ENCODE results near the gene PRRT2. TPM values are rescaled to one million over a fixed set of nuclear protein-coding genes. Genes with fewer than 3 reads are reported as not detected.
A peak's percentile ranks its signal among the peaks of the same experiment; 100 is the strongest.
"Not testable (repeated sequence)": the region's sequence is repeated elsewhere in the genome, so short reads cannot be mapped to it uniquely, and the experiment has no call there.

Gene PRRT2
- total RNA-seq, 1 donor from 2014 or later, result 0.66 TPM

DNA sequence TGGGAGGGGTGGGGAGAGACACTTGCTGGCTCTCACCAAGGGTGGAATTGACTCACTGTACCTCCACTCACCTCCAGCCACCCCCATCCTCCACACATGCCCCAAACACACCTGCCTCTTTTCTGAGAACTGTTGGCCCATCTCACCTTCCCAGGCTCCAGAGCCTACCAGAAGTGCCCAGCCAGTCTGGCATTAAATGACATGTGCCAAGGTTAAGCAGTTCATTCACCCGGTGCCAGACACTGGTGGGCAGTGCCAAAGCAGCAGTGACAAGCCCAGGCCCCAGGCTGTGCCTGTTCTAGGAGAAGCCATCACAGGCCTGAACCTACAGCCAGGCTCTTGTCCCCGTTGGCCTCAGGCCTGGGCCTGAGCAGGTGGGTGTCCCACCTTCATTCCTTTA is 19.5 kb downstream of the PRRT2 start:
- DNase-seq (ENCODE audit: low read depth, low spot score), result no peak

DNA sequence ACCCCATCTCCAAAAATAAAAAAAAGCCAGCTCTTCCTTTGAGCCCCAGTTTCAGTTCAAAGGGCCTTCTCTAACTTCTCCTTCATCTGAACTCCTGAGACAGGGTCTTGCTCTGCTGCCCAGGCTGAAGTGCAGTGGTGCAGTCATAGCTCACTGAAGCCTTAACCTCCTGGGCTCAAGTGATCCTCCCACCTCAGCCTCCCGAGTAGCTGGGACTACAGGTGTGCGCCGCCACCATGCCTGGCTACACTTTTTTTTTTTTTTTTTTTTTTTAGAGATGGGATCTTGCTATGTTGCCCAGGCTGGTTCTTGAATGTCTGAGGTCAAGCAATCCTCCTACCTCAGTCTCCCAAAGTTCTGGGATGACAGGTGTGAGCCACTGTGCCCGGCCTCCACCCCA is 21.2 kb downstream of the PRRT2 start:
- not testable (repeated sequence) for DNase-seq (ENCODE audit: low read depth, low spot score)

DNA sequence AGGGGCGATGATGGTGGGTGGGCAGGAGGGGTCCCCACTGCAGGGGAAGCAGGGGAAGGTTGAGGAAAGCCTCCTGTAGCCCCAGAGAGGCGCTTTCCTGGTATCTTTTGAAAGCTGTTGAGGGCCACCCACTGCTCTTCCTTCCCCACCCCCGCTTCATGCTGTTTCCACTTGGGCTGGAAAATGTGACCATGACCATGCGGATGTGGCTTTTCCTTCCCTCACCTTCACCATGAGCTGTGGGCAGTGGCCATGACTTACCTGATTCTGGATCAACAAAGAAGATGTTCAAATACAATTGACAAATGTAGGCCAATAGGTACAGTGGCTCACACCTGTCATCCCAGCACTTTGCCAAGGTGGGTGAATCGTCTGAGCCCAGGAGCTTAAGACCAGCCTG is 22.1 kb downstream of the PRRT2 start:
- DNase-seq (ENCODE audit: low read depth, low spot score), result no peak

DNA sequence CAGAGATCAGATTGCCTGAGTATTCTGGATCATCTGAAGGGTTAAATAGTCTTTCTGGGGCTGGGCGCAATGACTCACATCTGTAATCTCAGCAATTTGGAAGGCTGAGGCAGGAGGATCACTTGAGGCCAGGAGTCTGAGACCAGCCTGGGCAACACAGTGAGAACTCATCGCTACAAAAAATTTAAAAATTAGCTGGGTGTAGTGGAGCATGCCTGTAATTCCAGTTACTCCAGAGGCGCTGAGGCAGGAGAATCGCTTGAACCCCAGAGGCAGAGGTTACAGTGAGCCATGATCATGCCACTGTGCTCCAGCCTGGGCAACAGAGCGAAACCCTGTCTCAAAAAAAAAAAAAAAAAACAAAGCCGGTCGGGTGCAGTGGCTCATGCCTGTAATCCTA is 23.9 kb downstream of the PRRT2 start:
- DNase-seq (ENCODE audit: low read depth, low spot score), result no peak

DNA sequence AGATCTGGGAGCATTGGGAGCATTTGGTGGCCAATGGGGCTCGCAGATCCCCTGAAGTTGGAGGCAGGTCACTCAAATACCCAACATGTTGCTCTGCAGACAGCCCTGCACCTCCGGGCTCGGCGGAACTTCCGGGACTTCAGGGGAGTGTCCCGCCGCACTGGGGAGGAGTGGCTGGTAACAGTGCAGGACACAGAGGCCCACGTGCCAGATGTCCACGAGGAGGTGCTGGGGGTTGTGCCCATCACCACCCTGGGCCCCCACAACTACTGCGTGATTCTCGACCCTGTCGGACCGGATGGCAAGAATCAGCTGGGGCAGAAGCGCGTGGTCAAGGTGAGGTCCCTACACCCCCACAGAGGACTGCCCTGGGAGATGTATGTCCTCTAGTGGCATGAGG is 24.6 kb downstream of the PRRT2 start:
- DNase-seq (ENCODE audit: low read depth, low spot score), result no peak

DNA sequence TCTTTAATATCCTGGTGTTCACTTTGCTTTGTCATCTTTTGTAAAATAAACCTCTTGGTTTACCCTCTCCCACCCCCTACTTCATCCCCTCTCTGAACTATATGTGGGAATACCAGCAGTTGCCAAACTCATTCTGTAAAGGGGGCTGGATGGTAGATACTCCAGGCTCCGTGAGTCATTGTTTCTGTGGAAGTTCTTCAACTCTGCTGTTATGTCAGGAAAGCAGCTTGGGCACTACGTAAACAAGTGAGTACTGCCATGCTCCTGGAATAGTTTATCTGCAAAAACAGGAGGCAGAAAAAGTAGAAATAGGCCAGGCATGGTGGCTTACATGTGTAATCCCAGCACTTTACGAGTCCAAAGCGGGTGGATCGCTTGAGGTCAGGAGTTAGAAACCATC is 25.8 kb downstream of the PRRT2 start:
- DNase-seq (ENCODE audit: low read depth, low spot score), result no peak

DNA sequence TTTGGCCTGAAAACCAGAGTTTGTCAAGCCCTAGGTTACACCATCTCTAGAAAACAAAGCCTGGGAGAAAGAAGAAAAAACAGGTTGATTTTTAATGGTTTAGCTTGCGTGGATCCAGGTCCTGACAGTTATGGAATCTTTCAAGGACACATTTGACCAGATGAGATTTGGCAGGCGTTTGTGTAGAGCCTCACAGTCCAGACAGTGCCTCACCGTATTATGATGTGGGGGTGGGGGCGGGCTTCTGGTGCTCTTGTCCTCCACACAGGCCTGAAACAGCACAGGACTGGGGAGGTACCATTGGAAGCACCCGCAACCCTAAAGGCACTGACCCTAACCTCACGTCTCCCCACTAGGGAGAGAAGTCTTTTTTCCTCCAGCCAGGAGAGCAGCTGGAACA is 27.8 kb downstream of the PRRT2 start:
- no peak for DNase-seq (ENCODE audit: low read depth, low spot score)

DNA sequence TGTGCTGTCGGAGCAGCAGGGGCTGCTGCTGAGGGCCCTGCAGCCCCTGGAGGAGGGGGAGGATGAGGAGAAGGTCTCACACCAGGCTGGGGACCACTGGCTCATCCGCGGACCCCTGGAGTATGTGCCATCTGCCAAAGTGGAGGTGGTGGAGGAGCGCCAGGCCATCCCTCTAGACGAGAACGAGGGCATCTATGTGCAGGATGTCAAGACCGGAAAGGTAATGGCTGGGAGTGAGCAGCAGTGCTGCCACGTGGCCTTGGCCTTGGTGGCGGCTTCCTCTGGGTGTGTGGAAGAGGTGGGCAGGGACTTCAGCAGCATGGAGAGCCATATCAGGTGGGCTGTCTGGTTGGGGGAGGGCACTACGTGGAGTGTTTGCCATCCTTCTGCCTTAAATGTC is 28.2 kb downstream of the PRRT2 start:
- DNase-seq (ENCODE audit: low read depth, low spot score), result no peak

DNA sequence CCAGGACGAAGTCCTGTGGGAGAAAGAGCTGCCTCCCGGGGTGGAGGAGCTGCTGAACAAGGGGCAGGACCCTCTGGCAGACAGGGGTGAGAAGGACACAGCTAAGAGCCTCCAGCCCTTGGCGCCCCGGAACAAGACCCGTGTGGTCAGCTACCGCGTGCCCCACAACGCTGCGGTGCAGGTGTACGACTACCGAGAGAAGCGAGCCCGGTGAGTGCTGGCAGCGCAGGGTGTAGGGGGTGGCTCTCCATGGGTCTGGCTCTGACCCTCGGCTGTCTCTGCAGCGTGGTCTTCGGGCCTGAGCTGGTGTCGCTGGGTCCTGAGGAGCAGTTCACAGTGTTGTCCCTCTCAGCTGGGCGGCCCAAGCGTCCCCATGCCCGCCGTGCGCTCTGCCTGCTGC is 29.6 kb downstream of the PRRT2 start:
- no peak for DNase-seq (ENCODE audit: low read depth, low spot score)

DNA sequence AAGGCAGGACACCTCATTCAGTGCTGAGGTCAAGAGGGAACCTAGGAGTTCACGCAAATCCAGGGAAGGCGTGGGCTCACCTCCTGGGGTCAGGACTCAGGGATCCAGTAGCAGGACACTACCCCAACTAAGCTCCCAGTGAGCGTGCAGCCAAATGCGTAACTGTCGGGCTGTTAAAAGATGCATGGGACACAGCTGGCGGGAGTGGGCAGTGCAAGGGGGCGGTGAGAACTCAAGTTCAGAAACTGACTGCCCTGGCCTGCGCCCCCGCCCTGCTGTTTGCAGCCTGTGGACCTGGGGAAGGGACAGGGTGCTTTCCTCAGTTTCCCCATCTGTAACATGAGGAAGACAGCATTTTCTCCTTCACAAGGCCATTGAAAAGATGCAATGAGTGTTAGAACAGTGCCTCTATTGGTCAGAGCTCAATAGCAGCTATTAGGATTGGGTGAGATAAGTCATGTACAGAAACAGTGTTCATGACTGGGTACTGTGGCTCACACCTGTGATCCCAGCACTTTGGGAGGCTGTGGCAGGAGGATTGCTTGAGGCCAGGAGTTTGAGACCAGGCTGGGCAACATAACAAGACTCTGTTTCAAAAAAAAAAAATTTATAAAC is 30.8 kb downstream of the PRRT2 start:
- no peak for DNase-seq (ENCODE audit: low read depth, low spot score)

DNA sequence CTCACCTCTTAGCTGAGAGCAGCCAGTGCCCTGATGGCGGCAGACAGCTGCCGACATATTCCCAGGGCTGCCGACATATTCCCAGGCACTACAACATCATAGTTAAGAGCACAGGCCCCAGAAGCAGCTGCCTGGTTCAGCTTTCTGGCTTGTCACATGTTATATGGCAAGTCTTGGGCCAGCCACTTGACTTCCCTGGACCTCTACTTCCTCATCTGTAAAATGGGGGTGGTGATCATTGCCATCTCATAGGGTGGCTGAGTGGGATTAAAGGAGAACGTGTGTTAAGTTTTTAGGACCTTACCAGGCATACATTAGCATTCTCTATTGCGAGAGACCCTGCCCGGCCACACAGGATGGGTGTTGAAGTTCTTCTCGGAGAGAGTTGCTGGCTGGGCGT is 31.9 kb downstream of the PRRT2 start:
- DNase-seq (ENCODE audit: low read depth, low spot score), result no peak

DNA sequence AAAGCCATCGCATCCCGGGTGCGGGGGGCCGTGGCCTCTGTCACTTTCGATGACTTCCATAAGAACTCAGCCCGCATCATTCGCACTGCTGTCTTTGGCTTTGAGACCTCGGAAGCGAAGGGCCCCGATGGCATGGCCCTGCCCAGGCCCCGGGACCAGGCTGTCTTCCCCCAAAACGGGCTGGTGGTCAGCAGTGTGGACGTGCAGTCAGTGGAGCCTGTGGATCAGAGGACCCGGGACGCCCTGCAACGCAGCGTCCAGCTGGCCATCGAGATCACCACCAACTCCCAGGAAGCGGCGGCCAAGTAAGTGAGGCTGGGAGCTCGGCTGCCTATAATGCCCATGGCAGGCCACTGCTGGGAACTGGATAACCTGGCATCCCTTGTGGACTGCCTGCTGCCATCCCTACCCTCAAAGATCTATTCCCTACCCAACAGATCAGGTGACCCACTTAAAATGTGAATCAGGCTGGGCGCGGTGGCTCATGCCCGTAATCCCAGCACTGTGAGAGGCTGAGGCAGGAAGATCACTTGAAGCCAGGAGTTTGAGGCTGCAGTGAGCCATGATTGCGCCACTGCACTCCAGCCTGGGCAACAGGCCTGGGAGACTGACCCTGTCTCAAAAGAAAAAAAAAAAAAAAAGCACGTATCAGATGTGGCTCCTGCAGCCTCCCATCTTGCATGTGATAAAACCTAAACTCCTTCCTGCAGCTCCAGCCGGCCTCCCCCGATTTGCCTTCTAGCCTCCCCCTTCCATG is 32.8 kb downstream of the PRRT2 start:
- DNase-seq (ENCODE audit: low read depth, low spot score), result no peak

DNA sequence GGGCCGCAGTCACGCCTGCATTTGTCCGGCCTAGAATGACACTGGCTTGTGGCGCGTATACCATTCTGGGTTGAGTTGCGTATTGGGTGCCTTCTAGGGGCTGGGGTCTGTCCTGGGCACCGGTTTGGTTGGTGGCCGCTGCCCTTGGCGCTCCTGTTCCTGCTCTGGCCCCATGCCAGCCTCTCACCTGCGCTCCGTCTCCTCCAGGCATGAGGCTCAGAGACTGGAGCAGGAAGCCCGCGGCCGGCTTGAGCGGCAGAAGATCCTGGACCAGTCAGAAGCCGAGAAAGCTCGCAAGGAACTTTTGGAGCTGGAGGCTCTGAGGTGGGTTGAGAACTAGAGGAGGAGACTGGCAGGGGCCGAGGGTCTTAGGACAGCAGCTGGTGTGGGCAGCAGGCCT is 33.7 kb downstream of the PRRT2 start:
- no peak for DNase-seq (ENCODE audit: low read depth, low spot score)

DNA sequence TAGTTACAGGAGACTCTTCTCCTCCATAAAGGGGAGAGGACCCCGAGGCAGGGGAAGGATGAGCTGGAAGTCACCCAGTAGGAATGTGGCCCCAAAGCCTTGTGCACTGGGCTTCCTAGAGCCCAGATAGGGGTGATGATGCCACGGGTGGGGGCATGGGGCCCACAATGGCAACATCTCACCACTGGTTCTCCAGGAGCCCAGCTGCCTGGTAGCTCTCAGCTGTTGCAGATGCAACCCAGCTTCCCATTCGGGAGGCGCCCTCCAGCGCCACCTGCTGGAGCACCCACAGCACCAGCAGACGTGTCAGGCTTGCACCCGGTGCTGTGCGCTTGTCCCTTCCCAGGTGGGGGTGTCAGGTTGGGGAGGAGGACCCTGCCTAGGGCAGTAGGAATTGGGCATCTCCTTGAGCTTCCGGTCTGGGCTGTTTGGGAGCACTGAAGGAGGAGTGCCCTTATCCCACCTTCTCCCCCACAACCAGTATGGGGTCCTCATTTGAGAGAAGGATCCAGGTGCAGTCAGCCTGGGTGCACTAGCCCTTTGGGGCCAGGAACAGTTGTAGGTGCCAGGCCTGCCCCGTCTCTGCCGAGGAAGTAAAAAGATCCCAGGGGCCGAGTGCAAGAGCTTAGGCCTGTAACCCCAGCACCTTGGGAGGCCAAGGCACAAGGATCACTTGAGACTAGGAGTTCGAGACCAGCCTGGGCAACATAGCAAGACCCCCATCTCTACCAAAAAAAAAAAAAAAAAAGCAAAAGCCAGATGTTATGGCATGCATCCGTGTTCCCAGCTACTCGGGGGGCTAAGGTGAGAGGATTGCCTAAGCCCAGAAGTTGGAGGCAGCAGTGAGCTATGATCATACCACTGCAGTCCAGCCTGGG is 36.7 kb downstream of the PRRT2 start:
- peak; percentile 46 for DNase-seq (ENCODE audit: low read depth, low spot score)

DNA sequence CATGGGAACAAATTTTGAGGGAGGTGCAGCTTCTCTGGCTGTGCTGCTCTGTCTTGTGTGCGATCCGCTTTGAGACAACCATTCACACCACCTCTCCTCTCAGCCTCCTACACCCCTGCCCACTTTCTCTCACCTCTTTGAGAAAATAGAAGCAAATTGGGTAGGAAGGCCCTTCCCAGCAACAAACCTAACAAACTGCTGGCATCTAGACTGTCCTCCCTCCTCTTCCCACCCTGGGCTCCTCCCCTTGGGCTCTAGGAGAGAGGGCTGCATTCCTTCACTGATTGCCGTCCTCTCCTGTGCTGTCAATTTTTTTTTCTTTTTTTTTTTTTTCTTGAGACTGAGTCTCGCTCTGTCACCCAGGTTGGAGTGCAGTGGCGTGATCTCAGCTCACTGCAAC is 37.5 kb downstream of the PRRT2 start:
- DNase-seq (ENCODE audit: low read depth, low spot score), result no peak

DNA sequence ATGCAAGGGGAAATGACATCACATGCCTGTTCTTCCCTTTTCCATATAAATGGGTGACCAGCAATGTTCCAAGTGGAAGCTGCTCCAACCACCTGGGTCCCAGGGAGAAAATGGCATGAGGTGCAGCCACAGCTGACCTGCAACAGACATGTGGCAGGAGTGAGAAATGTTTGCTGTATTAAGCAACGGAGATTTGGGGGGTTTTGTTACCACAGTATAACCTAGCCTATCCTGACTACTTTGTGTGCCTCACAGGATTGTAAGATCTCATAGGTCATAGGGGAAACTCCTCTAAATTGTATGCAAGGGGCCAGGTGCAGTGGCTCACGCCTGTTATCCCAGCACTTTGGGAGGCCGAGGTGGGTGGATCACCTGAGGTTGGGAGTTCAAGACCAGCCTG is 39.0 kb downstream of the PRRT2 start:
- DNase-seq (ENCODE audit: low read depth, low spot score), result no peak

DNA sequence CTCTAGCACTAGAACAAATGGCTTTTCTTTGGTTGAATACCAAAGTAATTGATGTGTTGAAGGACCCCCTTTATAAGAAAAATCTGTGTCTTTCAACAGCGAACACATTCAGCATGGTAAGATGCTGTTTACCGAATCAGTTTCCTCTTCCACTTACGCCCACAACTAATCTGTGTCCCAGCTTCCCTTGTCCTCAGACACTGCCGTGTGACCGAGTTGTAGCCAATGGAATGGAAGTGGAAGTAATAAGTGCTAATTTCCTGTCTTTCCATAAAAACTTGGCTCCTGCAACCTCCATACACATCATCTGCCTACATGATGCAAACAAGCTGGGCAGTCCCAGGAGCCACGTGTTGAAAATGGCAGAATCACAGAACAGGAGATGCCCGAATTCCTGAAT is 40.7 kb downstream of the PRRT2 start:
- DNase-seq (ENCODE audit: low read depth, low spot score), result peak; percentile 64

DNA sequence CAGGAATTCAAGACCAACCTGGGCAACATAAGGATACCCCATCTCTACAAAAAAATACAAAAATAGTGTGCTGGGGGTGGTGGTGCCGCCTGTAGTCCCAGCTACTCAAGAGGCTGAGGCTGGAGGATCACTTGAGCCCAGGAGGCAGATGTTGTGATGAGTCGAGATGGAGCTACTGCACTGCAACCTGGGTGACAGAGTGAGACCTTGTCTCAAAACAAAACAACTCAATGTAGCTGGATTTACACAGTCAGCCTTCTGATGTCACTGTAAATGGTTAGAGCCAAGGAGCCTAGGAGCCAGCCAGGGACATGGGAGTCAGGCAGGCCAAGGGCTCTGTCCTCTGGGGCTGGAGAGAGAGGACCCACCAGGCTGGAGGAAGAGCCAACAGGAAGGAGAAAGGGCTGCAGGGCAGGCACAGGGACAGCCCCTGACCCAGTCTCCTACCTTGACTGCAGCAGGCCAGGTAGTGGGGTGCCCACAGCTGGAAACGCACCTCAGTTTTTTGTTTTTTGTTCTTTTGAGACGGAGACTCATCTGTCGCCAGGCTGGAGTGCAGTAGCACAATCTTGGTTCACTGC is 42.6 kb downstream of the PRRT2 start:
- no peak for DNase-seq (ENCODE audit: low read depth, low spot score)

DNA sequence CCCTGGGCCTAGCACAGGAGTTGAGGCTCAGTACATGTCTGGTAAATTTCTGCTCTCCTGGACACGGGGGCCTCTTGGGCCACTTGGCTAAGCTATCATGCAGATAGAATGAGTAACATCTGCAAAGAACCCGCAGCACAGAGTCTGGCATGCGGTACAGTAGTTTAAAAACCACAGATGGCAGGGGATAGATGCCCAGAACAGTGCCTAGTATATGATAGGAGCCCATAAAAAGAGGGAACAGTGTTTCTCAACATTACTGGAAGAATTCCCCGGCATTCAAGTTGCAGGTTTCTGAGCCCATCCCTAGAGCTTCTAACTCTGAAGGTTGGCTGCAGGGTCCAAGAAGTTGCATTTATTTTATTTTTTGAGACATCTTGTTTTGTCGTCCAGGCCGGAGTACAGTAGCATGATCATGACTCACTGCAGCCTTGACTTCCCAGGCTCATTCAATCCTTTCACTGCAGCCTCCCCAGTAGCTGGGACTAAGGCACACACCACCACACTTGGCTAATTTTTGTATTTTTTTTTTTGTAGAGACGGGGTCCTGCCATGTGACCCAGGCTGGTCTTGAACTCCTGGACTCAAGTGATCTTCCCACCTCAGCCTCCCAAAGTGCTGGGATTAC is 45.3 kb downstream of the PRRT2 start:
- DNase-seq (ENCODE audit: low read depth, low spot score), result no peak

DNA sequence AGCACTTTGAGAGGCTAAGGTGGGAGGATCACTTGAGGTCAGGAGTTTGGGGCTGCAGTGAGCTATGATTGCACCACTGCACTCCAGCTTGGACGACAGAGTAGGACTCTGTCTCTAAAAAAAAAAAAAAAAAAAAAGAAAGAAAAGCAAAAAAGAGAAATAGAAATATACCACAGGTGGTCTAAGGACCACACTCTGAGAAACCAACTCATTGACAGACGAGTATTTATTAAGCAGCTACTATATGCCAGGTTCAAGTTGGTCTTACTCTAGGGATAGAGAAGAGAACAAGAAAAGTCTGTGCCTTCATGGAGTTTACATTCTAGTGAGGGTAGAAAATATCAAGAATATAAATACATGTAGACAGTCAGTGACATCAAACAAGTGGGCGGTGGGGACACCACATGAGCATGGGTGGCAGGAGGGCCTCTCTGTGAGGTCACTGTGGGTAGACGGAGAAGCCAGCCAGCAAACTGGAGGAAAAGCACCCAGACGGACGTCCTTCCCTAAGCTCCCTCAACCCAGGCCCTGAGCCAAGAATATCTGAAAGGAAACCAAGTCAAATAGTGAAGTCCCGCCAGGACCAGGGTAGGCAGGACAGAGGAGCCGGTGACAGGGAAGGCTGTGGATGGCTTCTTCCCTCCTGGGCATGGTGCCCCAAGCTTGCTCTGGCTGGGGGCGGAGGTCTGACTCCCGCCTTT is 46.3 kb downstream of the PRRT2 start:
- DNase-seq (ENCODE audit: low read depth, low spot score), result no peak

DNA sequence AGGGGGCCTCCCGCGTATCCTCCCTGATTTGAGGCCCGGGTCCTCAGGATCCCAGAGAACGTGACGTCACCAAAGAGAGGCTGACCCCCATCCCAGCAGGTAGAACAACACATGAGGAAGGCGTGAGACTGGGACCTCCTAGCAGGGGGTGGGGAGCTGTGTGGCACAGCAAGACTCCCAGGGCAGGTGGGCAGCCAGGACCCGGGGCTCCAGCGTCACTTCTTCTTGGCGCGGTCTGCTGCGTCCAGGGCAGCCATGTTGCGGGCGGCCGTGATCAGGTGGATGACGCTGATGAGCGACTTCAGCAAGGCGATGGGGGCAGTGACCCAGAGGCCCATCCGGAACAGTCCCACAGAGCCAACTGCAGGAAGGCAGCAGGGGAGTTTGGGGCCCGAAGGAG is 47.0 kb downstream of the PRRT2 start:
- DNase-seq (ENCODE audit: low read depth, low spot score), result no peak
